Activated CD4-positive, alpha-beta T cell treated with anti-CD3 and anti-CD28 coated beads, Interleukin-2, Interleukin-6, amounts not matched to agents 100 ng/mL and 50 ng/mL, durations not matched to agents 16 hours and 8 hours (primary cell): Measurements from ENCODE around the gene IGDCC3.

ENCODE experiments used
- DNase-seq: peaks from one replicate; pipeline ENCODE4 v3.0.0-alpha.2; 2020

IGDCC3 gene

GRCh38 chr15:65377976-65378366 lies at the start of gene IGDCC3:
IGDCC3 (minus strand) TSS chr15:65378002; CDS start chr15:65377788, 214 bp downstream.
- DNase-seq: no peak

- no peak for DNase-seq
These were observed 48.5 kb upstream of the IGDCC3 start for GRCh38 chr15:65426216-65426853.

GRCh38 chr15:65424683-65425082 lies 46.9 kb upstream of the IGDCC3 start:
- DNase-seq: no peak

- DNase-seq: no peak
These were observed 46.3 kb upstream of the IGDCC3 start for GRCh38 chr15:65423976-65424679.

GRCh38 chr15:65423150-65423975 lies 45.6 kb upstream of the IGDCC3 start:
- no peak for DNase-seq

- no peak for DNase-seq
These were observed 43.8 kb upstream of the IGDCC3 start for GRCh38 chr15:65421360-65422215.

GRCh38 chr15:65420975-65421359 lies 43.2 kb upstream of the IGDCC3 start:
- DNase-seq: no peak

- no peak for DNase-seq
These were observed 40.8 kb upstream of the IGDCC3 start for GRCh38 chr15:65418596-65418995.

- no peak for DNase-seq
These were observed 39.1 kb upstream of the IGDCC3 start for GRCh38 chr15:65416845-65417416.

- no peak for DNase-seq
These were observed 37.2 kb upstream of the IGDCC3 start for GRCh38 chr15:65414841-65415621.

GRCh38 chr15:65413760-65414144 lies 36.0 kb upstream of the IGDCC3 start:
- DNase-seq: no peak

GRCh38 chr15:65413051-65413759 lies 35.4 kb upstream of the IGDCC3 start:
- DNase-seq: no peak

GRCh38 chr15:65412556-65412955 lies 34.8 kb upstream of the IGDCC3 start:
- no peak for DNase-seq

GRCh38 chr15:65411465-65412071 lies 33.8 kb upstream of the IGDCC3 start:
- DNase-seq: no peak

GRCh38 chr15:65410972-65411371 lies 33.2 kb upstream of the IGDCC3 start:
- no peak for DNase-seq

- no peak for DNase-seq
These were observed 32.2 kb upstream of the IGDCC3 start for GRCh38 chr15:65410036-65410435.

- DNase-seq: no peak
These were observed 31.3 kb upstream of the IGDCC3 start for GRCh38 chr15:65409036-65409631.

GRCh38 chr15:65408324-65409035 lies 30.7 kb upstream of the IGDCC3 start:
- no peak for DNase-seq

GRCh38 chr15:65406424-65407000 lies 28.7 kb upstream of the IGDCC3 start:
- no peak for DNase-seq
